Calu3 (cell line): Measurements from ENCODE around the gene LDAH. TPM values are rescaled to one million over a fixed set of nuclear protein-coding genes. Genes with fewer than 3 reads are reported as not detected.

Experiments
- BruUV-seq: library from RNA; stranded (reverse); fragments of 400-500 nt; replicated peaks from 2 replicates; lab custom pipeline; 2021; lab: Mats Ljungman, UMichigan
- CTCF ChIA-PET: fragments of 300-600 bp; sonication (Branson Sonifier 250); formaldehyde crosslinking; loops from one replicate; lab custom pipeline; 2022; ENCODE audit warnings: antibody characterized with exemption; lab: Charles Lee
- DNase-seq: peaks from one replicate; pipeline ENCODE4 v3.0.0; 2022
- H3K27ac Mint-ChIP-seq: one replicate; pipeline ENCODE4 v1.8.0; 2022; ENCODE audit warnings: mixed read lengths; ENCODE audit not compliant: unreplicated experiment
- H3K27me3 Mint-ChIP-seq: one replicate; pipeline ENCODE4 v1.8.0; 2022; ENCODE audit warnings: mixed read lengths; ENCODE audit not compliant: unreplicated experiment
- H3K36me3 Mint-ChIP-seq: one replicate; pipeline ENCODE4 v1.8.0; 2022; ENCODE audit warnings: mild to moderate bottlenecking, moderate library complexity, mixed read lengths; ENCODE audit not compliant: insufficient read depth, unreplicated experiment
- H3K4me1 Mint-ChIP-seq: one replicate; pipeline ENCODE4 v1.8.0; 2022; ENCODE audit warnings: mild to moderate bottlenecking, low read depth, mixed read lengths; ENCODE audit not compliant: unreplicated experiment
- H3K4me3 Mint-ChIP-seq: one replicate; pipeline ENCODE4 v1.8.0; 2022; ENCODE audit warnings: mild to moderate bottlenecking, low read depth, moderate library complexity, mixed read lengths; ENCODE audit not compliant: unreplicated experiment
- H3K9me3 Mint-ChIP-seq: one replicate; pipeline ENCODE4 v1.8.0; 2022; ENCODE audit warnings: low read depth, mixed read lengths; ENCODE audit not compliant: unreplicated experiment
- CTCF ChIP-seq: fragments of 200-600 bp; IDR thresholded peaks from one replicate; pipeline ENCODE4 v1.8.0; 2022; ENCODE audit warnings: antibody characterized with exemption; ENCODE audit not compliant: unreplicated experiment
- intact Hi-C: fragments of 100-400 bp; cut with micrococcal nuclease; formaldehyde crosslinking; loops from one replicate; pipeline ENCODE4 v1.10.0; 2022; ENCODE audit not compliant: unreplicated experiment
- total RNA-seq: library from RNA; stranded (reverse); gene quantifications from 2 replicates; pipeline ENCODE4 v1.2.3, GENCODE V29; 2022

The LDAH gene
- total RNA-seq, 1 experiment from 2014 or later = 18.1 TPM

GRCh38 chr2:20838016-20838415 lies 15.1 kb upstream of the LDAH start:
- no peaks in the 10 kb centered on the region for H3K36me3 Mint-ChIP-seq
- intact Hi-C loops = no loop called here
- H3K27ac Mint-ChIP-seq = no peak overlapping the region
- peaks cover 82% of the 10 kb centered on the region for H3K27me3 Mint-ChIP-seq
- no TSS peak for BruUV-seq
- no peak for DNase-seq
- no peak for TF ChIP-seq CTCF
- CTCF ChIA-PET = no interaction called here
- no peaks in the 10 kb centered on the region for H3K4me1 Mint-ChIP-seq
- no peaks in the 10 kb centered on the region for H3K9me3 Mint-ChIP-seq
- H3K4me3 Mint-ChIP-seq = no peak overlapping the region

- BruUV-seq = no TSS peak
- CTCF ChIA-PET = no interaction called here
- H3K36me3 Mint-ChIP-seq = no peaks in the 10 kb centered on the region
- H3K4me3 Mint-ChIP-seq = no peak overlapping the region
- TF ChIP-seq CTCF = no peak
- DNase-seq = no peak
- intact Hi-C loops = no loop called here
- H3K9me3 Mint-ChIP-seq = no peaks in the 10 kb centered on the region
- H3K27ac Mint-ChIP-seq = no peak overlapping the region
- H3K4me1 Mint-ChIP-seq = no peaks in the 10 kb centered on the region
- H3K27me3 Mint-ChIP-seq = peaks cover 77% of the 10 kb centered on the region
Observed at GRCh38 chr2:20836521-20836920, 13.6 kb upstream of the LDAH start.

GRCh38 chr2:20834331-20834730 lies 11.4 kb upstream of the LDAH start:
- CTCF ChIA-PET = interaction anchor here (1.4 kb wide), 1 partner anchor 11 kb away, joined by 4 read pairs; the partner anchor contains the start of gene LDAH
- H3K9me3 Mint-ChIP-seq = no peaks in the 10 kb centered on the region
- peaks cover 81% of the 10 kb centered on the region for H3K27me3 Mint-ChIP-seq
- no peaks in the 10 kb centered on the region for H3K36me3 Mint-ChIP-seq
- no peak for TF ChIP-seq CTCF
- intact Hi-C loops = no loop called here
- H3K4me1 Mint-ChIP-seq = no peaks in the 10 kb centered on the region
- no peak overlapping the region for H3K27ac Mint-ChIP-seq
- DNase-seq = no peak
- BruUV-seq = no TSS peak
- H3K4me3 Mint-ChIP-seq = no peak overlapping the region

- no peak for TF ChIP-seq CTCF
- DNase-seq = no peak
- Mint-ChIP-seq H3K27me3 (peaks cover 76% of the 10 kb centered on the region), H3K4me3 (no peak overlapping the region), H3K27ac (no peak overlapping the region), H3K4me1 (no peaks in the 10 kb centered on the region), H3K9me3 (no peaks in the 10 kb centered on the region), H3K36me3 (no peaks in the 10 kb centered on the region)
- CTCF ChIA-PET = no interaction called here
- intact Hi-C loops = no loop called here
- no TSS peak for BruUV-seq
Observed at GRCh38 chr2:20832606-20833005, 9.7 kb upstream of the LDAH start.
